OCI-LY3 (cell line): ENCODE data around the gene SUPT6H.
A peak's percentile ranks its signal among the peaks of the same experiment; 100 is the strongest.

Experiments
- H2AFZ ChIP-seq: fragments of 200-600, 300-600 bp; shearing (Covaris generic); 2 replicates; pipeline ENCODE4 v1.6.0; 2014; ENCODE audit warnings: antibody characterized with exemption, low read depth, low read length
- H3K27ac ChIP-seq: fragments of 200-600, 300-600 bp; sonication (generic); 2 replicates; pipeline ENCODE4 v1.5.1; 2014; ENCODE audit warnings: mild to moderate bottlenecking, low read length, moderate library complexity, mixed read lengths
- H3K27me3 ChIP-seq: fragments of 200-600, 300-600 bp; sonication (generic); 2 replicates; pipeline ENCODE4 v1.6.1; 2014; ENCODE audit warnings: low read depth, low read length, mixed read lengths
- H3K36me3 ChIP-seq: fragments of 200-600, 300-600 bp; sonication (generic); replicated peaks from 2 replicates; pipeline ENCODE3; 2014; ENCODE audit warnings: low read depth, low read length, mixed read lengths
- H3K4me1 ChIP-seq: fragments of 300-600, 200-600 bp; sonication (generic); 2 replicates; pipeline ENCODE4 v1.6.1; 2014; ENCODE audit warnings: low read length, mixed read lengths
- H3K4me2 ChIP-seq: fragments of 200-600, 300-600 bp; sonication (generic); 2 replicates; pipeline ENCODE4 v1.6.1; 2014; ENCODE audit warnings: low read length, mixed read lengths
- H3K4me3 ChIP-seq: fragments of 300-600, 200-600 bp; sonication (generic); 2 replicates; pipeline ENCODE4 v1.5.1; 2014; ENCODE audit warnings: antibody characterized with exemption, mild to moderate bottlenecking, low read length, moderate library complexity
- H3K79me2 ChIP-seq: fragments of 300-600, 200-600 bp; shearing (Covaris generic); 2 replicates; pipeline ENCODE4 v1.6.1; 2014; ENCODE audit warnings: mild to moderate bottlenecking, low read length, mixed read lengths
- H3K9ac ChIP-seq: fragments of 300-600, 200-600 bp; shearing (Covaris generic); 2 replicates; pipeline ENCODE4 v1.6.0; 2014; ENCODE audit warnings: mild to moderate bottlenecking, low read length, moderate library complexity
- H3K9me3 ChIP-seq: fragments of 200-600, 300-600 bp; shearing (Covaris generic); 2 replicates; pipeline ENCODE4 v1.6.1; 2014; ENCODE audit warnings: low read length, mixed read lengths; ENCODE audit not compliant: insufficient read depth
- H4K20me1 ChIP-seq: fragments of 200-600, 300-600 bp; sonication (generic); 2 replicates; pipeline ENCODE4 v1.6.1; 2016; ENCODE audit warnings: low read length, mixed read lengths; ENCODE audit not compliant: insufficient read depth
- EZH2phosphoT487 ChIP-seq: fragments of 200-600 bp; shearing (Covaris generic); IDR thresholded peaks from 2 replicates; pipeline ENCODE4 v1.6.1; 2018; ENCODE audit warnings: antibody characterized with exemption, mixed run types, low read depth
- TF ChIP-seq, protein P1 (sequence below): fragments of 200-600, 300-600 bp; sonication (generic); IDR thresholded peaks from 2 replicates; pipeline ENCODE4 v1.5.1; 2014; ENCODE audit warnings: antibody characterized with exemption, low read length, low read depth

Gene SUPT6H

DNA sequence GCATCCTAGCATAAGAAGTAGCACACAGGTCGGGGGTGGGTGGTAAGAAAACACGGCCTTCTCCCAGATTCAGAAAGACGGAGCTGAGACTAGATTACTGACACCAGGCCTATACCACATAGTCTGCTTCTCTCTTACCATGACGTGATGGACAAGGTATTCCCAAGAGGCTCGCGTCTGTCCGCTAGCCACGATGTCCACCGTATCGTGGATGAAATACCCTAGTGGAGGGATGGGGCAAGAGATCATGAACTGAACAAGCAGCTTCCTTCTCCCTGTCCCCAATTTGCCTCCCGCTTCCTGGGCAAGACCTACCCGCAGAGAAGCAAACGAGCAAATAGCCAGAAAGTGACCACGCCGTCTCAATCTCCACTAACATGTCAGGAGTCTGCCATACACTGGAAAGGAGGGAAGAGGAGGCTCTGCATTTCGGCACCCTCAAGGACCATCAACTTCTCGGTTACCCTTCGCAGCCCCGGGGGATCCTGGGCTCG lies 63.2 kb downstream of the SUPT6H start:
- H3K9me3 ChIP-seq = no peaks in the 10 kb centered on the region
- peak overlapping the region; percentile 85 for H3K9ac ChIP-seq
- H3K79me2 ChIP-seq = peaks cover 61% of the 10 kb centered on the region
- H3K4me1 ChIP-seq = peaks cover 59% of the 10 kb centered on the region
- peak overlapping the region; percentile 99 for H3K4me2 ChIP-seq
- H2AFZ ChIP-seq = no peak overlapping the region
- H3K27ac ChIP-seq = peak overlapping the region; percentile 100
- TF ChIP-seq, protein P1, sequence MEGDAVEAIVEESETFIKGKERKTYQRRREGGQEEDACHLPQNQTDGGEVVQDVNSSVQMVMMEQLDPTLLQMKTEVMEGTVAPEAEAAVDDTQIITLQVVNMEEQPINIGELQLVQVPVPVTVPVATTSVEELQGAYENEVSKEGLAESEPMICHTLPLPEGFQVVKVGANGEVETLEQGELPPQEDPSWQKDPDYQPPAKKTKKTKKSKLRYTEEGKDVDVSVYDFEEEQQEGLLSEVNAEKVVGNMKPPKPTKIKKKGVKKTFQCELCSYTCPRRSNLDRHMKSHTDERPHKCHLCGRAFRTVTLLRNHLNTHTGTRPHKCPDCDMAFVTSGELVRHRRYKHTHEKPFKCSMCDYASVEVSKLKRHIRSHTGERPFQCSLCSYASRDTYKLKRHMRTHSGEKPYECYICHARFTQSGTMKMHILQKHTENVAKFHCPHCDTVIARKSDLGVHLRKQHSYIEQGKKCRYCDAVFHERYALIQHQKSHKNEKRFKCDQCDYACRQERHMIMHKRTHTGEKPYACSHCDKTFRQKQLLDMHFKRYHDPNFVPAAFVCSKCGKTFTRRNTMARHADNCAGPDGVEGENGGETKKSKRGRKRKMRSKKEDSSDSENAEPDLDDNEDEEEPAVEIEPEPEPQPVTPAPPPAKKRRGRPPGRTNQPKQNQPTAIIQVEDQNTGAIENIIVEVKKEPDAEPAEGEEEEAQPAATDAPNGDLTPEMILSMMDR = no peak
- TF ChIP-seq EZH2phosphoT487 = no peak
- H3K27me3 ChIP-seq = no peaks in the 10 kb centered on the region
- peaks cover 44% of the 10 kb centered on the region for H3K36me3 ChIP-seq
- H3K4me3 ChIP-seq = peak overlapping the region; percentile 93
- peaks cover 32% of the 10 kb centered on the region for H4K20me1 ChIP-seq

DNA sequence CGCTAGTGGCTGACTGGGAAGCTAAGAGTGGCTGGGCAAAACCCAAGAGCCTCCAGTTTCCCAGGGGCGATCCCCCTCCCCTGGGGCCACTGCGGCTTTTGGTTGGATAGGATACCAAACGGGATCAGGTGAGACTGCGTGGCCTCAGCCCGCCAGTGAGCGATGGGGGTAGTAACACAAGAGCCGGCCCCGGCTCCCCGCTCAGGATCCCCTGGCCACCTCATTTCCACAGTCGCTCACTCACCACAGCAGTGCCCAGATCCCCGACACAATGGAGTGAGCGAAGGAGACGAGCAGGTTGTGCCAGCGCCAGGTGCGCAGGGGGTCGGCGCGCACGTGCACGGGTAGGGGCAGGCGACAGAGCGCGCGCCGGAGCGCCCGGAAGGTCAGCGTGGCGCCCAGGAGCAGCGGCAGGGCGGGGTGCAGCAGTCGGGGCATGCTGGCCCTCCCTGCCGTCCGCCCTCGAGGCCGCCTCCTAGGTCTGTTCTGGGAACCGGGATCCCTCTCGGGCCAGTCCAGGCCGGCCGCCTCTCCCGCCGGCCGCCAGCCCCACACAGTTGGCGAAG lies 63.7 kb downstream of the SUPT6H start:
- Histone ChIP-seq H3K36me3 (peaks cover 39% of the 10 kb centered on the region), H3K9ac (peak overlapping the region; percentile 85), H3K9me3 (no peaks in the 10 kb centered on the region), H2AFZ (no peak overlapping the region), H3K79me2 (peaks cover 55% of the 10 kb centered on the region), H3K27ac (peak overlapping the region; percentile 100), H3K4me2 (peak overlapping the region; percentile 99), H4K20me1 (peaks cover 32% of the 10 kb centered on the region), H3K4me1 (peaks cover 59% of the 10 kb centered on the region), H3K4me3 (peak overlapping the region; percentile 93), H3K27me3 (no peaks in the 10 kb centered on the region)
- TF ChIP-seq EZH2phosphoT487 = no peak
- TF ChIP-seq, protein P1 = no peak

DNA sequence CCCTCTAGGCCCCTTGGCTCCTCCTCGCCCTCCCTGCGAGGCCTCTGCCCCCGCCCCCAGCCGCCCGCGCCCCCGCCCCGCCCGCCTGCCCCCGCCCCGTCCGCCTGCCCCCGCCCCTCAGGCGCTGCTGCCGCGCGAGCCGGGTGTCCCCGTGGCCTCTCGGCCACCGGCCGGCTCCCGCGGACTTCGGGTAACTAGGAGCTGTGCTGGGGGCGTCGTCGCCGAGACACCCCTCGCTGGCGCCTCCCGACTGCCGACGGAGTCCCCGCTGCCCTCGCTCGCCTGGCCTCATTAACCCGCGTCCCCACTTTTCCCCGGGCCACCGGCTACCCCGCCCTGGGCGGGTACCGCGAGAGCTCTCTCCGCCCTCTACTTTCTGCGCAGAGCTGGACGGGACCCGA lies 64.2 kb downstream of the SUPT6H start, which contains the start of gene TLCD1:
TSS of gene TLCD1 (minus strand) at position 8 of the 401 bp plus-strand sequence. CDS start 136 bp downstream, outside the sequence.
- H3K9me3 ChIP-seq = no peaks in the 10 kb centered on the region
- TF ChIP-seq, protein P1 = no peak
- no peak for TF ChIP-seq EZH2phosphoT487
- peaks cover 34% of the 10 kb centered on the region for H3K36me3 ChIP-seq
- H4K20me1 ChIP-seq = peaks cover 32% of the 10 kb centered on the region
- peaks cover 50% of the 10 kb centered on the region for H3K79me2 ChIP-seq
- peak within 1 kb of the TSS; percentile 93 for H3K4me3 ChIP-seq
- peaks cover 59% of the 10 kb centered on the region for H3K4me1 ChIP-seq
- no peak within 1 kb of the TSS for H2AFZ ChIP-seq
- H3K27ac ChIP-seq = peak within 1 kb of the TSS; percentile 100
- no peaks in the 10 kb centered on the region for H3K27me3 ChIP-seq
- peak within 1 kb of the TSS; percentile 99 for H3K4me2 ChIP-seq
- peak within 1 kb of the TSS; percentile 100 for H3K9ac ChIP-seq

DNA sequence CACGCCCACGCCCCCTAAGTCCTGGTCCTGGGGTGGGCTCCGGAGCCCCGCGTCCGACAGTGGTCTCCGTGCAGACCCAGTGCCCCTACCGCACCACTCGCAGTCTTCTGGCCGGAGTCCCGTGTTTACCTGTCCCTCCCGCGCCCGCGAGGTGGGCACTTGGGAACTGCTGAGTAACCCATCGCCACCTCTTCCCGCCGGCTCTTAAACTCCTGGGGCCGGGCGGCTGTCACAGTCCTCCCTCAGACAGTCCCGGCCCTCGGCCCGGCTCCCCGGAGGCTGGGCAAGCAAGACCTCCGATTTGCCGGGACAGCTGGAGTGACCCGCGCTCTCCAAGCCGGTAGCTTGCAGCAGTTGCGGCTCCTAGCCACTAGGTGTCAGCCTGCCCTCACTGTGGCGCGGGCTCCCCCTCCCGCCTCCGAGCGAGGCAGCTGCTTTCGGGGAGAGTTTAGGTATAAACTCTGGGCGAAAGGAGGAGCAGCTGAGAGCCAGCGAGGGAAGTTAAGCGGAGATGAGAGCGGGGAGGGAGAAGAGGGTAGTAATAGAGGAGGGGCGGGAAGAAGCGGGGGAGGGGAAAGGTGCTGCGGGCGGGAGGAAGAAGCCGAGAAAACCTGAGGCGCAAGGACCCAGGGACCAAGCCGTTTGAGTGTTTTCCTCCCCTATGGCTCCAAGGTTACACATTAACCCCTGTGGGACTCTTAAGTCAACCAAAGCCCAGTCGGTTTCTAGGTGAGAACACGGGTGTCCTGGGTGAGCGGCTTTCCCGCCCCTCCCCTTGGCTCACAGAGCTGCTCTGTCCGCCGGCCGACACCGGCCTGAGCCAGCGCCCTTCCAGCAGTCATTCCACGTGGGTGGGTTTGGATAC lies 64.9 kb downstream of the SUPT6H start:
- Histone ChIP-seq H3K9ac (peak overlapping the region; percentile 100), H3K9me3 (no peaks in the 10 kb centered on the region), H3K4me2 (peak overlapping the region; percentile 93), H3K79me2 (peaks cover 44% of the 10 kb centered on the region), H3K4me3 (peak overlapping the region; percentile 93), H3K4me1 (peaks cover 54% of the 10 kb centered on the region), H3K27ac (peak overlapping the region; percentile 100), H2AFZ (no peak overlapping the region), H3K27me3 (no peaks in the 10 kb centered on the region), H4K20me1 (peaks cover 27% of the 10 kb centered on the region), H3K36me3 (peaks cover 28% of the 10 kb centered on the region)
- no peak for TF ChIP-seq EZH2phosphoT487
- TF ChIP-seq, protein P1 = peak; percentile 96
